WTC11 (cell line): ENCODE data around the gene GABBR2. TPM values are rescaled to one million over a fixed set of nuclear protein-coding genes. Genes with fewer than 3 reads are reported as not detected.

ENCODE experiments used
- ATAC-seq: fragments of 200-7000 bp; cut with Tn5 transposase; 2 replicates; pipeline ENCODE4 v1.10.0; 2021; ENCODE audit warnings: mild to moderate bottlenecking, moderate library complexity
- CTCF ChIA-PET: fragments of 300-600 bp; sonication (Branson Sonifier 250); formaldehyde crosslinking; loops from one replicate; lab custom pipeline; 2021; ENCODE audit warnings: antibody characterized with exemption; lab: Charles Lee
- POLR2A ChIA-PET: fragments of 350-600 bp; sonication (Branson Sonifier 250); formaldehyde crosslinking; loops from one replicate; lab custom pipeline; 2021; ENCODE audit warnings: antibody characterized with exemption; lab: Charles Lee
- DNase-seq: peaks from one replicate; pipeline ENCODE4 v3.0.0; 2021; ENCODE audit warnings: low spot score
- H3K27ac Mint-ChIP-seq: 2 replicates; pipeline ENCODE4 v1.8.0; 2021; ENCODE audit warnings: mixed read lengths
- H3K27me3 Mint-ChIP-seq: 2 replicates; pipeline ENCODE4 v1.8.0; 2021; ENCODE audit warnings: low read depth, mild to moderate bottlenecking, moderate library complexity, mixed read lengths
- H3K36me3 Mint-ChIP-seq: 2 replicates; pipeline ENCODE4 v1.8.0; 2021; ENCODE audit warnings: mixed read lengths
- H3K4me1 Mint-ChIP-seq: 2 replicates; pipeline ENCODE4 v1.8.0; 2022; ENCODE audit warnings: mixed read lengths
- H3K4me3 Mint-ChIP-seq: 2 replicates; pipeline ENCODE4 v1.8.0; 2021; ENCODE audit warnings: mild to moderate bottlenecking, moderate library complexity, mixed read lengths
- H3K9me3 Mint-ChIP-seq: 2 replicates; pipeline ENCODE4 v1.8.0; 2021; ENCODE audit warnings: mixed read lengths
- EMX1 ChIP-seq: fragments of 250-450 bp; sonication (Bioruptor Pico); IDR thresholded peaks from 2 replicates; pipeline ENCODE4 v1.8.0; 2021; ENCODE audit warnings: mild to moderate bottlenecking
- FOXP1 ChIP-seq: sonication (generic); formaldehyde crosslinking; IDR thresholded peaks from 2 replicates; pipeline ENCODE4 v1.8.0; 2022; ENCODE audit warnings: missing genetic modification reagents, mild to moderate bottlenecking, moderate library complexity, borderline replicate concordance
- GTF2I ChIP-seq: fragments of 250-450 bp; sonication (Bioruptor Pico); conservative IDR thresholded peaks from 2 replicates; pipeline ENCODE4 v1.4.0; 2021; ENCODE audit warnings: mild to moderate bottlenecking
- NFYB ChIP-seq: sonication (generic); formaldehyde crosslinking; conservative IDR thresholded peaks from 2 replicates; pipeline ENCODE4 v1.8.0; 2022; ENCODE audit warnings: low read depth, missing genetic modification reagents
- SMAD4 ChIP-seq: sonication (generic); formaldehyde crosslinking; IDR thresholded peaks from 2 replicates; pipeline ENCODE4 v1.8.0; 2022; ENCODE audit warnings: mild to moderate bottlenecking, missing genetic modification reagents
- TEAD4 ChIP-seq: sonication (generic); formaldehyde crosslinking; IDR thresholded peaks from 2 replicates; pipeline ENCODE4 v1.8.0; 2022; ENCODE audit warnings: mild to moderate bottlenecking, missing genetic modification reagents
- ZNF219 ChIP-seq: sonication (generic); formaldehyde crosslinking; IDR thresholded peaks from 2 replicates; pipeline ENCODE4 v1.8.0; 2023; ENCODE audit warnings: missing genetic modification reagents, mild to moderate bottlenecking, borderline replicate concordance
- ZNF232 ChIP-seq: sonication (generic); formaldehyde crosslinking; IDR thresholded peaks from 2 replicates; pipeline ENCODE4 v1.8.0; 2022; ENCODE audit warnings: mild to moderate bottlenecking, missing genetic modification reagents
- ZNF423 ChIP-seq: fragments of 250-450 bp; sonication (Bioruptor Pico); IDR thresholded peaks from 2 replicates; pipeline ENCODE4 v2.1.2; 2022; ENCODE audit warnings: mild to moderate bottlenecking, moderate library complexity
- total RNA-seq: library from RNA; stranded (reverse); gene quantifications from 3 replicates; pipeline ENCODE4 v1.2.3, GENCODE V29; 2021
- TF ChIP-seq, protein P1 (sequence below): sonication (generic); formaldehyde crosslinking; IDR thresholded peaks from 2 replicates; pipeline ENCODE4 v1.8.0; 2022; ENCODE audit warnings: mild to moderate bottlenecking, missing genetic modification reagents
- TF ChIP-seq, protein P2 (sequence below): sonication (generic); formaldehyde crosslinking; IDR thresholded peaks from 2 replicates; pipeline ENCODE4 v1.8.1; 2023; ENCODE audit warnings: mild to moderate bottlenecking, missing genetic modification reagents, moderate library complexity
- TF ChIP-seq, protein P3 (sequence below): sonication (generic); formaldehyde crosslinking; IDR thresholded peaks from 2 replicates; pipeline ENCODE4 v1.8.1; 2023; ENCODE audit warnings: mild to moderate bottlenecking, missing genetic modification reagents, moderate library complexity
- TF ChIP-seq, protein P4 (sequence below): sonication (generic); formaldehyde crosslinking; IDR thresholded peaks from 2 replicates; pipeline ENCODE4 v1.8.1; 2022; ENCODE audit warnings: missing genetic modification reagents, borderline replicate concordance
- TF ChIP-seq, protein P5 (sequence below): sonication (generic); formaldehyde crosslinking; conservative IDR thresholded peaks from 2 replicates; pipeline ENCODE4 v1.8.1; 2023; ENCODE audit warnings: mild to moderate bottlenecking, low read depth, missing genetic modification reagents, moderate library complexity
- TF ChIP-seq, protein P6 (sequence below): sonication (generic); formaldehyde crosslinking; IDR thresholded peaks from 2 replicates; pipeline ENCODE4 v1.8.1; 2023; ENCODE audit warnings: mild to moderate bottlenecking, missing genetic modification reagents
- TF ChIP-seq, protein P7 (sequence below): sonication (generic); formaldehyde crosslinking; IDR thresholded peaks from 2 replicates; pipeline ENCODE4 v1.8.0; 2023; ENCODE audit warnings: missing genetic modification reagents
- TF ChIP-seq, protein P8 (sequence below): fragments of 250-450 bp; sonication (Bioruptor Pico); IDR thresholded peaks from 2 replicates; pipeline ENCODE4 v1.9.0; 2021; ENCODE audit warnings: mild to moderate bottlenecking, borderline replicate concordance
- TF ChIP-seq, protein P9 (sequence below): fragments of 250-450 bp; sonication (Bioruptor Pico); IDR thresholded peaks from 2 replicates; pipeline ENCODE4 v1.9.0; 2021; ENCODE audit warnings: mild to moderate bottlenecking

Gene GABBR2
- total RNA-seq, 1 experiment from 2014 or later: 0.92 TPM

DNA sequence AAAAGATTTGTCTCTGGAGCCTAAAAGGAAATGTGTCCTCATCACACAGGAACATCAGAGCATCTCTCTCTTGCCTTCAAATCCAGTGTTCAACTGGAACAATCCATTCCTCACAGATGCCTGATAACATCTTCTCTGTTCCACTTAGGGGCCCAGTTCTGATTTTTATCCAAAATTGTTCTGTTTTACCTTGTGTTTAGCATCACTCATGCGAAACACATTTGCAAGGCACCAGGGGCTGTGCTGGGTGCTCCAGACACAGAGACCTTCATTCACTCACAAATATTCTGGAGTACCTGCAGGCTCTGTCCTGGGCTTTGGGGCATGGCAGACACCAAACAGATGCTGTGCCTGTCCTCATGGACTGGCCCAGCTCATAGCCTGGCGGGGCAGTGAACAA, 13.8 kb downstream of the GABBR2 start:
- CTCF ChIA-PET: no interaction called here
- TF ChIP-seq EMX1 (CRISPR knock-in tag) (no peak), ZNF232 (CRISPR knock-in tag) (no peak), ZNF423 (CRISPR knock-in tag) (no peak), SMAD4 (CRISPR knock-in tag) (no peak), FOXP1 (CRISPR knock-in tag) (no peak), GTF2I (no peak), ZNF219 (CRISPR knock-in tag) (no peak), TEAD4 (no peak), NFYB (no peak)
- TF ChIP-seq, protein P1, sequence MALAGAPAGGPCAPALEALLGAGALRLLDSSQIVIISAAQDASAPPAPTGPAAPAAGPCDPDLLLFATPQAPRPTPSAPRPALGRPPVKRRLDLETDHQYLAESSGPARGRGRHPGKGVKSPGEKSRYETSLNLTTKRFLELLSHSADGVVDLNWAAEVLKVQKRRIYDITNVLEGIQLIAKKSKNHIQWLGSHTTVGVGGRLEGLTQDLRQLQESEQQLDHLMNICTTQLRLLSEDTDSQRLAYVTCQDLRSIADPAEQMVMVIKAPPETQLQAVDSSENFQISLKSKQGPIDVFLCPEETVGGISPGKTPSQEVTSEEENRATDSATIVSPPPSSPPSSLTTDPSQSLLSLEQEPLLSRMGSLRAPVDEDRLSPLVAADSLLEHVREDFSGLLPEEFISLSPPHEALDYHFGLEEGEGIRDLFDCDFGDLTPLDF: no peak
- TF ChIP-seq, protein P2, sequence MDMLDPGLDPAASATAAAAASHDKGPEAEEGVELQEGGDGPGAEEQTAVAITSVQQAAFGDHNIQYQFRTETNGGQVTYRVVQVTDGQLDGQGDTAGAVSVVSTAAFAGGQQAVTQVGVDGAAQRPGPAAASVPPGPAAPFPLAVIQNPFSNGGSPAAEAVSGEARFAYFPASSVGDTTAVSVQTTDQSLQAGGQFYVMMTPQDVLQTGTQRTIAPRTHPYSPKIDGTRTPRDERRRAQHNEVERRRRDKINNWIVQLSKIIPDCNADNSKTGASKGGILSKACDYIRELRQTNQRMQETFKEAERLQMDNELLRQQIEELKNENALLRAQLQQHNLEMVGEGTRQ (CRISPR knock-in tag): no peak
- TF ChIP-seq, protein P3, sequence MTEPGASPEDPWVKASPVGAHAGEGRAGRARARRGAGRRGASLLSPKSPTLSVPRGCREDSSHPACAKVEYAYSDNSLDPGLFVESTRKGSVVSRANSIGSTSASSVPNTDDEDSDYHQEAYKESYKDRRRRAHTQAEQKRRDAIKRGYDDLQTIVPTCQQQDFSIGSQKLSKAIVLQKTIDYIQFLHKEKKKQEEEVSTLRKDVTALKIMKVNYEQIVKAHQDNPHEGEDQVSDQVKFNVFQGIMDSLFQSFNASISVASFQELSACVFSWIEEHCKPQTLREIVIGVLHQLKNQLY (CRISPR knock-in tag): no peak
- TF ChIP-seq, protein P4, sequence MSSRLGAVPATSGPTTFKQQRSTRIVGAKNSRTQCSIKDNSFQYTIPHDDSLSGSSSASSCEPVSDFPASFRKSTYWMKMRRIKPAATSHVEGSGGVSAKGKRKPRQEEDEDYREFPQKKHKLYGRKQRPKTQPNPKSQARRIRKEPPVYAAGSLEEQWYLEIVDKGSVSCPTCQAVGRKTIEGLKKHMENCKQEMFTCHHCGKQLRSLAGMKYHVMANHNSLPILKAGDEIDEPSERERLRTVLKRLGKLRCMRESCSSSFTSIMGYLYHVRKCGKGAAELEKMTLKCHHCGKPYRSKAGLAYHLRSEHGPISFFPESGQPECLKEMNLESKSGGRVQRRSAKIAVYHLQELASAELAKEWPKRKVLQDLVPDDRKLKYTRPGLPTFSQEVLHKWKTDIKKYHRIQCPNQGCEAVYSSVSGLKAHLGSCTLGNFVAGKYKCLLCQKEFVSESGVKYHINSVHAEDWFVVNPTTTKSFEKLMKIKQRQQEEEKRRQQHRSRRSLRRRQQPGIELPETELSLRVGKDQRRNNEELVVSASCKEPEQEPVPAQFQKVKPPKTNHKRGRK (CRISPR knock-in tag): no peak
- TF ChIP-seq, protein P5, sequence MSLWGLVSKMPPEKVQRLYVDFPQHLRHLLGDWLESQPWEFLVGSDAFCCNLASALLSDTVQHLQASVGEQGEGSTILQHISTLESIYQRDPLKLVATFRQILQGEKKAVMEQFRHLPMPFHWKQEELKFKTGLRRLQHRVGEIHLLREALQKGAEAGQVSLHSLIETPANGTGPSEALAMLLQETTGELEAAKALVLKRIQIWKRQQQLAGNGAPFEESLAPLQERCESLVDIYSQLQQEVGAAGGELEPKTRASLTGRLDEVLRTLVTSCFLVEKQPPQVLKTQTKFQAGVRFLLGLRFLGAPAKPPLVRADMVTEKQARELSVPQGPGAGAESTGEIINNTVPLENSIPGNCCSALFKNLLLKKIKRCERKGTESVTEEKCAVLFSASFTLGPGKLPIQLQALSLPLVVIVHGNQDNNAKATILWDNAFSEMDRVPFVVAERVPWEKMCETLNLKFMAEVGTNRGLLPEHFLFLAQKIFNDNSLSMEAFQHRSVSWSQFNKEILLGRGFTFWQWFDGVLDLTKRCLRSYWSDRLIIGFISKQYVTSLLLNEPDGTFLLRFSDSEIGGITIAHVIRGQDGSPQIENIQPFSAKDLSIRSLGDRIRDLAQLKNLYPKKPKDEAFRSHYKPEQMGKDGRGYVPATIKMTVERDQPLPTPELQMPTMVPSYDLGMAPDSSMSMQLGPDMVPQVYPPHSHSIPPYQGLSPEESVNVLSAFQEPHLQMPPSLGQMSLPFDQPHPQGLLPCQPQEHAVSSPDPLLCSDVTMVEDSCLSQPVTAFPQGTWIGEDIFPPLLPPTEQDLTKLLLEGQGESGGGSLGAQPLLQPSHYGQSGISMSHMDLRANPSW: no peak
- TF ChIP-seq, protein P6, sequence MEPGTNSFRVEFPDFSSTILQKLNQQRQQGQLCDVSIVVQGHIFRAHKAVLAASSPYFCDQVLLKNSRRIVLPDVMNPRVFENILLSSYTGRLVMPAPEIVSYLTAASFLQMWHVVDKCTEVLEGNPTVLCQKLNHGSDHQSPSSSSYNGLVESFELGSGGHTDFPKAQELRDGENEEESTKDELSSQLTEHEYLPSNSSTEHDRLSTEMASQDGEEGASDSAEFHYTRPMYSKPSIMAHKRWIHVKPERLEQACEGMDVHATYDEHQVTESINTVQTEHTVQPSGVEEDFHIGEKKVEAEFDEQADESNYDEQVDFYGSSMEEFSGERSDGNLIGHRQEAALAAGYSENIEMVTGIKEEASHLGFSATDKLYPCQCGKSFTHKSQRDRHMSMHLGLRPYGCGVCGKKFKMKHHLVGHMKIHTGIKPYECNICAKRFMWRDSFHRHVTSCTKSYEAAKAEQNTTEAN: no peak
- TF ChIP-seq, protein P7, sequence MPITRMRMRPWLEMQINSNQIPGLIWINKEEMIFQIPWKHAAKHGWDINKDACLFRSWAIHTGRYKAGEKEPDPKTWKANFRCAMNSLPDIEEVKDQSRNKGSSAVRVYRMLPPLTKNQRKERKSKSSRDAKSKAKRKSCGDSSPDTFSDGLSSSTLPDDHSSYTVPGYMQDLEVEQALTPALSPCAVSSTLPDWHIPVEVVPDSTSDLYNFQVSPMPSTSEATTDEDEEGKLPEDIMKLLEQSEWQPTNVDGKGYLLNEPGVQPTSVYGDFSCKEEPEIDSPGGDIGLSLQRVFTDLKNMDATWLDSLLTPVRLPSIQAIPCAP: no peak
- TF ChIP-seq, protein P8, sequence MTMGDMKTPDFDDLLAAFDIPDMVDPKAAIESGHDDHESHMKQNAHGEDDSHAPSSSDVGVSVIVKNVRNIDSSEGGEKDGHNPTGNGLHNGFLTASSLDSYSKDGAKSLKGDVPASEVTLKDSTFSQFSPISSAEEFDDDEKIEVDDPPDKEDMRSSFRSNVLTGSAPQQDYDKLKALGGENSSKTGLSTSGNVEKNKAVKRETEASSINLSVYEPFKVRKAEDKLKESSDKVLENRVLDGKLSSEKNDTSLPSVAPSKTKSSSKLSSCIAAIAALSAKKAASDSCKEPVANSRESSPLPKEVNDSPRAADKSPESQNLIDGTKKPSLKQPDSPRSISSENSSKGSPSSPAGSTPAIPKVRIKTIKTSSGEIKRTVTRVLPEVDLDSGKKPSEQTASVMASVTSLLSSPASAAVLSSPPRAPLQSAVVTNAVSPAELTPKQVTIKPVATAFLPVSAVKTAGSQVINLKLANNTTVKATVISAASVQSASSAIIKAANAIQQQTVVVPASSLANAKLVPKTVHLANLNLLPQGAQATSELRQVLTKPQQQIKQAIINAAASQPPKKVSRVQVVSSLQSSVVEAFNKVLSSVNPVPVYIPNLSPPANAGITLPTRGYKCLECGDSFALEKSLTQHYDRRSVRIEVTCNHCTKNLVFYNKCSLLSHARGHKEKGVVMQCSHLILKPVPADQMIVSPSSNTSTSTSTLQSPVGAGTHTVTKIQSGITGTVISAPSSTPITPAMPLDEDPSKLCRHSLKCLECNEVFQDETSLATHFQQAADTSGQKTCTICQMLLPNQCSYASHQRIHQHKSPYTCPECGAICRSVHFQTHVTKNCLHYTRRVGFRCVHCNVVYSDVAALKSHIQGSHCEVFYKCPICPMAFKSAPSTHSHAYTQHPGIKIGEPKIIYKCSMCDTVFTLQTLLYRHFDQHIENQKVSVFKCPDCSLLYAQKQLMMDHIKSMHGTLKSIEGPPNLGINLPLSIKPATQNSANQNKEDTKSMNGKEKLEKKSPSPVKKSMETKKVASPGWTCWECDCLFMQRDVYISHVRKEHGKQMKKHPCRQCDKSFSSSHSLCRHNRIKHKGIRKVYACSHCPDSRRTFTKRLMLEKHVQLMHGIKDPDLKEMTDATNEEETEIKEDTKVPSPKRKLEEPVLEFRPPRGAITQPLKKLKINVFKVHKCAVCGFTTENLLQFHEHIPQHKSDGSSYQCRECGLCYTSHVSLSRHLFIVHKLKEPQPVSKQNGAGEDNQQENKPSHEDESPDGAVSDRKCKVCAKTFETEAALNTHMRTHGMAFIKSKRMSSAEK (CRISPR knock-in tag): no peak
- TF ChIP-seq, protein P9, sequence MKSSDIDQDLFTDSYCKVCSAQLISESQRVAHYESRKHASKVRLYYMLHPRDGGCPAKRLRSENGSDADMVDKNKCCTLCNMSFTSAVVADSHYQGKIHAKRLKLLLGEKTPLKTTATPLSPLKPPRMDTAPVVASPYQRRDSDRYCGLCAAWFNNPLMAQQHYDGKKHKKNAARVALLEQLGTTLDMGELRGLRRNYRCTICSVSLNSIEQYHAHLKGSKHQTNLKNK (CRISPR knock-in tag): no peak
- TF ChIP-seq, all 79 proteins: peak for 0
- POLR2A ChIA-PET: no interaction called here
- H3K4me3 Mint-ChIP-seq: no peak overlapping the region
- H3K27me3 Mint-ChIP-seq: no peaks in the 10 kb centered on the region
- H3K27ac Mint-ChIP-seq: no peak overlapping the region
- no peaks in the 10 kb centered on the region for H3K36me3 Mint-ChIP-seq
- no peaks in the 10 kb centered on the region for H3K9me3 Mint-ChIP-seq
- H3K4me1 Mint-ChIP-seq: no peaks in the 10 kb centered on the region
- ATAC-seq (no peak), DNase-seq (no peak)
